Measurements from ENCODE around the gene ADCY2.

The ADCY2 gene

DNA sequence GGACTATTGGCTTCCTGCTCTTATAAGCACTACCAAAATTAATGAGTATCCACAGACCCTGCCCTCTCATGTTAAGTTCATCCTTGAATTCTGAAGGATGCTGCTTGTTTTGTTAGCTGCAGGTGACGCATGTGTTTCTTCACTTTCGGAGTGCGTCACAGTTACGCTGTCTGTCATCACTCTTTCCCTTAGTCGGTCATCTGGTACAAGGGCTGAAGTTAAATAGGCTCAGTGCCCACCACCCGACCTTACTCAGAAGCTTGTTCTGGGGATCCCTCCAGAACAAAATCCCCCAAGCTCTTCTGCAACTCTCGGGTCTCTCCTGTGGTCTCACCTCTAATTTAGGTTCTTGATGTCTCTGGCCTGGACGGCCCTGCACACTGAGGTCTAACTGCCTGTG lies 51.0 kb downstream of the ADCY2 start:
- no peaks in the 10 kb centered on the region for H3K27me3 ChIP-seq (replicated peaks; ENCODE audit: control insufficient read depth, insufficient read depth, low read length)
- no peaks in the 10 kb centered on the region for H3K36me3 ChIP-seq (ENCODE audit: control insufficient read depth, insufficient read depth, low read length)
- no peak for DNase-seq (ENCODE audit: extremely low read depth, insufficient read length)
- TF ChIP-seq, protein P1, sequence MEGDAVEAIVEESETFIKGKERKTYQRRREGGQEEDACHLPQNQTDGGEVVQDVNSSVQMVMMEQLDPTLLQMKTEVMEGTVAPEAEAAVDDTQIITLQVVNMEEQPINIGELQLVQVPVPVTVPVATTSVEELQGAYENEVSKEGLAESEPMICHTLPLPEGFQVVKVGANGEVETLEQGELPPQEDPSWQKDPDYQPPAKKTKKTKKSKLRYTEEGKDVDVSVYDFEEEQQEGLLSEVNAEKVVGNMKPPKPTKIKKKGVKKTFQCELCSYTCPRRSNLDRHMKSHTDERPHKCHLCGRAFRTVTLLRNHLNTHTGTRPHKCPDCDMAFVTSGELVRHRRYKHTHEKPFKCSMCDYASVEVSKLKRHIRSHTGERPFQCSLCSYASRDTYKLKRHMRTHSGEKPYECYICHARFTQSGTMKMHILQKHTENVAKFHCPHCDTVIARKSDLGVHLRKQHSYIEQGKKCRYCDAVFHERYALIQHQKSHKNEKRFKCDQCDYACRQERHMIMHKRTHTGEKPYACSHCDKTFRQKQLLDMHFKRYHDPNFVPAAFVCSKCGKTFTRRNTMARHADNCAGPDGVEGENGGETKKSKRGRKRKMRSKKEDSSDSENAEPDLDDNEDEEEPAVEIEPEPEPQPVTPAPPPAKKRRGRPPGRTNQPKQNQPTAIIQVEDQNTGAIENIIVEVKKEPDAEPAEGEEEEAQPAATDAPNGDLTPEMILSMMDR (IDR thresholded peaks at IDR 0.05; ENCODE audit: insufficient read depth, low read length, poor library complexity, severe bottlenecking) = no peak
- no peak overlapping the region for H3K4me3 ChIP-seq (replicated peaks; ENCODE audit: low read depth, low read length)

DNA sequence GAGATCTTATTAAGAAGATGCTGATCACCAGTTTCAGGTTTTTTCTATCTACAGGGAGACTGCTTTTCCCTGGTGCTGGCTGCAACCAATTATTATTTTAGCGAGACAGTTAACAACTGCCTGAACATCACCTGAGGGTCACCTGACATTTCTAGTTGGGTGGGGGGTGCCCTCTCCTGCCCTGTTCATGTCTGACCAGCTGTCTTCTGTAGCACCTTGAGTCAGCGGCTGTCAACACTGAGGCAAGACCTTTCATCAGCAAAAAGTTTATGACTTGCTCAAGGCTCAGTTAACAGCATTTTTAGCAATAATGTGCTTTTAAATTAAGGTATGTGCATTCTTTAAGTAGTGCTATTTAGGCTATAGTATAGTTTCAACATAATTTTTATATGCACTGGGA lies 58.0 kb downstream of the ADCY2 start:
- no peak for DNase-seq (ENCODE audit: extremely low read depth, insufficient read length)
- TF ChIP-seq, protein P1 (IDR thresholded peaks at IDR 0.05; ENCODE audit: insufficient read depth, low read length, poor library complexity, severe bottlenecking) = no peak

DNA sequence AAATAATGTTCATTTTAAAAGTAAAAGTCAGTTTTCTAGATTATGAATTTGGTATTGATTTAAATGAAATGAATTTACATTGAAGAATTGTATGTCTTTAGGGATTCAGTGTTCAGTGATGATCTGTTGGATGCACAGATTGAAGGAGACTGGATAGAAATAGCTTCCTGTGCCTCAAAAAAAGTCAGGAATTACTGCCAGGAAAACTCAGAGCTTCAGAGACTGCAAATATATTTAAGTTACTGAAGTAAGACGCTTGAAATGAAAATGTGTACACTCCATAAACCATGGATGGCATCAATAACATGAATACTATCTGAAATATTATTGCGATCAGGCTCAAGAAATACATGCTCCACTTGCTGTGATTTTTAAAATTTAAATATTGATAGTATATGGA lies 60.3 kb downstream of the ADCY2 start:
- no peaks in the 10 kb centered on the region for H3K36me3 ChIP-seq (ENCODE audit: control insufficient read depth, insufficient read depth, low read length)
- no peak for DNase-seq (ENCODE audit: extremely low read depth, insufficient read length)
- TF ChIP-seq, protein P1 (IDR thresholded peaks at IDR 0.05; ENCODE audit: insufficient read depth, low read length, poor library complexity, severe bottlenecking) = no peak
- H3K4me3 ChIP-seq (replicated peaks; ENCODE audit: low read depth, low read length) = no peak overlapping the region
- H3K27me3 ChIP-seq (replicated peaks; ENCODE audit: control insufficient read depth, insufficient read depth, low read length) = no peaks in the 10 kb centered on the region

More for the DNA sequence above, 58.0 kb downstream of the ADCY2 start:
- no peaks in the 10 kb centered on the region for H3K36me3 ChIP-seq (ENCODE audit: control insufficient read depth, insufficient read depth, low read length)
- H3K27me3 ChIP-seq (replicated peaks; ENCODE audit: control insufficient read depth, insufficient read depth, low read length) = no peaks in the 10 kb centered on the region
- no peak overlapping the region for H3K4me3 ChIP-seq (replicated peaks; ENCODE audit: low read depth, low read length)

DNA sequence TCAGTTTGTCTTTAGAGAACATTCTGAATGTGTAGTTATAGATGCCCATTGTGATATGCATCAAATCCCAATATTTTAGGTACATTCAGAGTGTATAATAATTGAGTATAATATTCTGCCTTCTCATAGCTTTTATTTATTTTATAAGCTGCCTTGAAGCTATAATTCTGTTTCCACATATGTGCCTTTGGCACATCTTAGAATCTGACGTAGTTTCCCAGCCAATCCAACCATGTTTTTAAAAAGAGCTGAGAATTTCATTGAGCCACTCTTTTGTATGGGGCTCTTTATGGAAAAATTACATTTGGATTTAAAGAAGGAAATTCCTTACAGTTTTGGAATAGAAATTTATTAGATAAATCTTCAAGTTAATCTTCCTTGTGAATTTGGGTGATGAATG lies 65.4 kb downstream of the ADCY2 start:
- TF ChIP-seq, protein P1 (IDR thresholded peaks at IDR 0.05; ENCODE audit: insufficient read depth, low read length, poor library complexity, severe bottlenecking) = no peak
- no peak for DNase-seq (ENCODE audit: extremely low read depth, insufficient read length)
- Histone ChIP-seq H3K4me3 (replicated peaks; ENCODE audit: low read depth, low read length) (no peak overlapping the region), H3K36me3 (ENCODE audit: control insufficient read depth, insufficient read depth, low read length) (no peaks in the 10 kb centered on the region), H3K27me3 (replicated peaks; ENCODE audit: control insufficient read depth, insufficient read depth, low read length) (no peaks in the 10 kb centered on the region)

DNA sequence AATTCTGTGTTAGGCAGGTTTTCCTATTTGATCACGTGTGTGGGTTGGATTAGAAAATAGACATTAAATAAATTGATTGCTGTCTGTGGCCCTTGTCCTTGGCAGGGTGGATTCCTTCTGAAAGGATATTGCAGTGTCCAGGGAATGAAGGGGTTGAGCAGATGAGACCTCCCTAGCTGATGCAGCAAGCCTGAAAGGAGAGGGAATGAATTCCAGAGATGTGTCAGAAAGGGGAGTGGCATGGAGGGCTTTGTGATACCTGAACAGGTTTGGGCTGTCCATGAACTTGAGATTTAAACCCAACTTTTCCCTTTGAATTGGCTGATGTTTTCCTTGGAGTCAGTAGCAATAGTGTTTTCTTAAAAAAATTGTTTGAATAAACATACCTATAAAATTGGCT lies 66.8 kb downstream of the ADCY2 start:
- TF ChIP-seq, protein P1 (IDR thresholded peaks at IDR 0.05; ENCODE audit: insufficient read depth, low read length, poor library complexity, severe bottlenecking) = no peak
- Histone ChIP-seq H3K27me3 (replicated peaks; ENCODE audit: control insufficient read depth, insufficient read depth, low read length) (no peaks in the 10 kb centered on the region), H3K36me3 (ENCODE audit: control insufficient read depth, insufficient read depth, low read length) (no peaks in the 10 kb centered on the region), H3K4me3 (replicated peaks; ENCODE audit: low read depth, low read length) (no peak overlapping the region)
- DNase-seq (ENCODE audit: extremely low read depth, insufficient read length) = no peak

DNA sequence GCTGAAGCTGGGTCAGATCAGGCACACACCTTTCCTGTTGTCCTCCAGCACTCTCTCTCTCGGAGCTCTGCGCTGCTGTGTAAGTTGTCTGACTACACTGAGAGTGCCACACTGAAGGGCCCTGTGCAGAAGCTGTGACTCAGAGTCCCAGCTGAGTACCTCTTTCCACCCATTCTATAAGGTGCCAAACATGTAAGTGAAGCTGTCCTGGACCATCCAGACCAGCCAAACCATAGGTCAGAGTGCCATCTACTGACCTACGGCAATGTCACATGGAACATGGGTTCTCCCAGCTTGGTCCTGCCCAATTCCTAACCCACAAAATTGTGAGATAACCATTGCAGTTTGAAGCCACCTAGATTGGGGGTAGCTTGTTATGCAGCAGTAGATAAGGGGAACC lies 68.2 kb downstream of the ADCY2 start:
- Histone ChIP-seq H3K27me3 (replicated peaks; ENCODE audit: control insufficient read depth, insufficient read depth, low read length) (no peaks in the 10 kb centered on the region), H3K36me3 (ENCODE audit: control insufficient read depth, insufficient read depth, low read length) (no peaks in the 10 kb centered on the region), H3K4me3 (replicated peaks; ENCODE audit: low read depth, low read length) (no peak overlapping the region)
- TF ChIP-seq, protein P1 (IDR thresholded peaks at IDR 0.05; ENCODE audit: insufficient read depth, low read length, poor library complexity, severe bottlenecking) = no peak
- DNase-seq (ENCODE audit: extremely low read depth, insufficient read length) = no peak

All from GM06990 (cell line).